Endodermal cell (in vitro differentiated cells): ENCODE results near the gene ANKK1. TPM values are rescaled to one million over a fixed set of nuclear protein-coding genes. Genes with fewer than 3 reads are reported as not detected.

Experiments
- DNase-seq: peaks from one replicate; pipeline ENCODE4 v3.0.0-alpha.2; 2017
- H3K27ac ChIP-seq: 2 replicates; pipeline ENCODE4 v1.5.1; 2013; ENCODE audit warnings: mild to moderate bottlenecking, low read depth, low read length, moderate library complexity
- H3K27me3 ChIP-seq: 2 replicates; pipeline ENCODE4 v1.6.1; 2013; ENCODE audit warnings: mild to moderate bottlenecking, low read length, moderate library complexity; ENCODE audit not compliant: insufficient read depth, control insufficient read depth, poor library complexity, severe bottlenecking
- H3K36me3 ChIP-seq: 2 replicates; pipeline ENCODE4 v1.7.0; 2013; ENCODE audit warnings: mild to moderate bottlenecking, low read length, moderate library complexity; ENCODE audit not compliant: control insufficient read depth, insufficient read depth
- H3K4me1 ChIP-seq: one replicate; pipeline ENCODE4 v1.7.0; 2013; ENCODE audit warnings: low read length; ENCODE audit not compliant: control insufficient read depth, insufficient read depth
- H3K4me3 ChIP-seq: 2 replicates; pipeline ENCODE4 v1.5.1; 2013; ENCODE audit warnings: mild to moderate bottlenecking, low read length, moderate library complexity
- H3K9ac ChIP-seq: 2 replicates; pipeline ENCODE4 v1.6.1; 2013; ENCODE audit warnings: mild to moderate bottlenecking, low read length, moderate library complexity; ENCODE audit not compliant: poor library complexity, severe bottlenecking; ENCODE audit errors: extremely low read depth
- H3K9me3 ChIP-seq: 2 replicates; pipeline ENCODE4 v1.6.1; 2013; ENCODE audit warnings: mild to moderate bottlenecking, low read length, moderate library complexity; ENCODE audit not compliant: control insufficient read depth
- H3K27ac Mint-ChIP-seq: 2 replicates; pipeline ENCODE4 v1.8.0; 2020; ENCODE audit warnings: mixed read lengths
- H3K27me3 Mint-ChIP-seq: 2 replicates; pipeline ENCODE4 v1.8.0; 2021; ENCODE audit warnings: mild to moderate bottlenecking, mixed read lengths; ENCODE audit not compliant: insufficient read depth
- H3K36me3 Mint-ChIP-seq: 2 replicates; pipeline ENCODE4 v1.8.0; 2020; ENCODE audit warnings: low read depth, mixed read lengths
- H3K4me1 Mint-ChIP-seq: 2 replicates; pipeline ENCODE4 v1.8.0; 2020; ENCODE audit warnings: mixed read lengths
- H3K4me3 Mint-ChIP-seq: 2 replicates; pipeline ENCODE4 v1.8.0; 2020; ENCODE audit warnings: mild to moderate bottlenecking, moderate library complexity, mixed read lengths
- H3K9me3 Mint-ChIP-seq: 2 replicates; pipeline ENCODE4 v1.8.0; 2020; ENCODE audit warnings: mild to moderate bottlenecking, mixed read lengths
- WGBS, 2 experiments: methylation state at CpG; one replicate each; pipeline versions ENCODE4 v1.1.5 to v1.1.7; 2013; ENCODE audit warnings: missing lambda C conversion rate in 2 of 2, mixed read lengths in 1 of 2; ENCODE audit not compliant: insufficient coverage in 1 of 2, insufficient read length in 1 of 2; 5-methylcytosine and 5-hydroxymethylcytosine counted together
- total RNA-seq, 2 donors: library from RNA; stranded (reverse); fragmentation: NEBNext Ultra II Directional in 1 of 2; extraction: Animal tissue kit (Norgen Biotek cat#: 25700) in 1 of 2; gene quantifications; 2 replicates in 1 of 2; 3 replicates in 1 of 2; pipeline ENCODE4 v1.2.1, GENCODE V29; 2021
- TF ChIP-seq, protein P1 (sequence below): fragments of 200-600 bp; sonication (generic); conservative IDR thresholded peaks from 2 replicates; pipeline ENCODE4 v1.5.0; 2021; ENCODE audit warnings: antibody characterized with exemption, mild to moderate bottlenecking

Gene ANKK1
- total RNA-seq, 2 donors from 2014 or later, result not detected

DNA sequence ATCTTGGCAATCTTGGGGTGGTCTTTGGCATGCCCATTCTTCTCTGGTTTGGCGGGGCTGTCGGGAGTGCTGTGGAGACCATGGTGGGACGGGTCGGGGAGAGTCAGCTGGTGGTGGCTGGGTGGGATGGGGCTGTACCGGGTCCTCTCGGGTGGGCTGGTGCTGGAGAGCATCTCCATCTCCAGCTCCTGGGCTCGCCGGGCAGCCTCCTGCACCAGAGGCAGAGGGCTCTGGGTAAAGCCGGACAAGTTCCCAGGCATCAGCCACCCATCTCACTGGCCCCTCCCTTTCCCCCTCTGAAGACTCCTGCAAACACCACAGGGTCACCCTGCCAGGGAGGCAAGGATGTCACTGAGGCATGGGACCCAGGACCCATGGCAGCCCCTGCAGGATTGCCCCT is 25.1 kb downstream of the ANKK1 start:
- Mint-ChIP-seq H3K36me3 (no peaks in the 10 kb centered on the region), H3K9me3 (no peaks in the 10 kb centered on the region), H3K4me3 (no peak overlapping the region), H3K27ac (no peak overlapping the region), H3K27me3 (peaks cover 33% of the 10 kb centered on the region), H3K4me1 (no peaks in the 10 kb centered on the region)
- H3K4me1 ChIP-seq, result no peaks in the 10 kb centered on the region
- TF ChIP-seq, protein P1, sequence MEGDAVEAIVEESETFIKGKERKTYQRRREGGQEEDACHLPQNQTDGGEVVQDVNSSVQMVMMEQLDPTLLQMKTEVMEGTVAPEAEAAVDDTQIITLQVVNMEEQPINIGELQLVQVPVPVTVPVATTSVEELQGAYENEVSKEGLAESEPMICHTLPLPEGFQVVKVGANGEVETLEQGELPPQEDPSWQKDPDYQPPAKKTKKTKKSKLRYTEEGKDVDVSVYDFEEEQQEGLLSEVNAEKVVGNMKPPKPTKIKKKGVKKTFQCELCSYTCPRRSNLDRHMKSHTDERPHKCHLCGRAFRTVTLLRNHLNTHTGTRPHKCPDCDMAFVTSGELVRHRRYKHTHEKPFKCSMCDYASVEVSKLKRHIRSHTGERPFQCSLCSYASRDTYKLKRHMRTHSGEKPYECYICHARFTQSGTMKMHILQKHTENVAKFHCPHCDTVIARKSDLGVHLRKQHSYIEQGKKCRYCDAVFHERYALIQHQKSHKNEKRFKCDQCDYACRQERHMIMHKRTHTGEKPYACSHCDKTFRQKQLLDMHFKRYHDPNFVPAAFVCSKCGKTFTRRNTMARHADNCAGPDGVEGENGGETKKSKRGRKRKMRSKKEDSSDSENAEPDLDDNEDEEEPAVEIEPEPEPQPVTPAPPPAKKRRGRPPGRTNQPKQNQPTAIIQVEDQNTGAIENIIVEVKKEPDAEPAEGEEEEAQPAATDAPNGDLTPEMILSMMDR, result no peak
- no peak overlapping the region for H3K27ac ChIP-seq
- H3K36me3 ChIP-seq, result no peaks in the 10 kb centered on the region
- H3K9me3 ChIP-seq, result no peaks in the 10 kb centered on the region
- WGBS, 2 experiments, result 82 to 100% methylated on average over 2 to 9 of the region's 9 CpGs
- H3K4me3 ChIP-seq, result no peak overlapping the region
- no peak overlapping the region for H3K9ac ChIP-seq
- DNase-seq, result no peak
- peaks cover 1% of the 10 kb centered on the region for H3K27me3 ChIP-seq

DNA sequence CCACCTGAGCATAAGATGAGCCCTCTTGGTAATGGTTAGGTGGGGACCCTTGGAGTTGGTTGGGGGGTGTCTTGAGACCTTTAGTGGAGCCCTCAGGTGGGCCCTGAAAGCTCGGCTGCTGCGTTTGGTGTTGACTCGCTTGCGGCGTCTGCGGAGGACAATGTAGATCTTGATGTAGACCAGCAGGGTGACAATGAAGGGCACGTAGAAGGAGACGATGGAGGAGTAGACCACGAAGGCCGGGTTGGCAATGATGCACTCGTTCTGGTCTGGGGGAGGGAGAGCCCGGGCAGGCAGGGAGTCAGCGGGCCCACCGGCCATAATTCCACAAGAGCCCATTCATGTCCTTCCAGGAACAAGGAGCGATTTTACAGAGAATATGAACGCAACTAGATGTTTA is 27.8 kb downstream of the ANKK1 start:
- TF ChIP-seq, protein P1, result no peak
- Mint-ChIP-seq H3K27ac (no peak overlapping the region), H3K27me3 (peaks cover 57% of the 10 kb centered on the region), H3K36me3 (no peaks in the 10 kb centered on the region), H3K4me1 (peaks cover 2% of the 10 kb centered on the region), H3K9me3 (no peaks in the 10 kb centered on the region), H3K4me3 (no peak overlapping the region)
- H3K4me1 ChIP-seq, result no peaks in the 10 kb centered on the region
- DNase-seq, result no peak
- no peak overlapping the region for H3K9ac ChIP-seq
- WGBS, 2 experiments, result 93 to 96% methylated on average over 16 of the region's 16 CpGs
- H3K4me3 ChIP-seq, result no peak overlapping the region
- no peaks in the 10 kb centered on the region for H3K36me3 ChIP-seq
- no peaks in the 10 kb centered on the region for H3K9me3 ChIP-seq
- H3K27ac ChIP-seq, result no peak overlapping the region
- H3K27me3 ChIP-seq, result peaks cover 28% of the 10 kb centered on the region

DNA sequence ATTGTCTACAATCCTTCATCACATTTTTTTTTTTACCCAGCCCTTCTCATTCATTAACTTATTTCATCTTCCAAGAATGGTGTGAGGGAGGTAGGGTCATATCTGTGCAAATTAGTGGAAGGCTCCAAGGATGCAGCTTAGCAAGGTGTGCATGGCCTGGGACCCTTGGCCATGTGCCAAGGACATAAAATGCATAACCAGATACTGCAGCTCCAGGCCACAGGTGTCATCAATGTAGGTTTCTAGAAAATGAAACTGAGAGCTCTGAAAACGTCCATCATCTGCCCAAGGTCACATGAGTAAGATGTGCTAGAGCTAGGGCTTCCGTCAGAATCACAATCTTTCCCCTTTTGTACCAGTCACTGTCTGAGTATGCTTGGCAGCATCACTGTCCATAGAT is 29.8 kb downstream of the ANKK1 start:
- Histone ChIP-seq H3K9ac (no peak overlapping the region), H3K4me3 (no peak overlapping the region), H3K9me3 (no peaks in the 10 kb centered on the region), H3K4me1 (no peaks in the 10 kb centered on the region), H3K36me3 (no peaks in the 10 kb centered on the region), H3K27ac (no peak overlapping the region), H3K27me3 (peaks cover 39% of the 10 kb centered on the region)
- no peak overlapping the region for H3K4me3 Mint-ChIP-seq
- H3K4me1 Mint-ChIP-seq, result peaks cover 7% of the 10 kb centered on the region
- H3K27me3 Mint-ChIP-seq, result peaks cover 67% of the 10 kb centered on the region
- no peaks in the 10 kb centered on the region for H3K9me3 Mint-ChIP-seq
- no peak for DNase-seq
- no peaks in the 10 kb centered on the region for H3K36me3 Mint-ChIP-seq
- TF ChIP-seq, protein P1, result no peak
- WGBS, 2 experiments, result 71 to 78% methylated on average over 2 of the region's 2 CpGs
- no peak overlapping the region for H3K27ac Mint-ChIP-seq
